OCI-LY3 (cell line): ENCODE measurements around the gene ALOX12B.

ENCODE experiments used
- EZH2phosphoT487 ChIP-seq: fragments of 200-600 bp; shearing (Covaris generic); IDR thresholded peaks from 2 replicates; pipeline ENCODE4 v1.6.1; 2018; ENCODE audit warnings: antibody characterized with exemption, mixed run types, low read depth
- TF ChIP-seq, protein P1 (sequence below): fragments of 200-600, 300-600 bp; sonication (generic); IDR thresholded peaks from 2 replicates; pipeline ENCODE4 v1.5.1; 2014; ENCODE audit warnings: antibody characterized with exemption, low read length, low read depth

DNA sequence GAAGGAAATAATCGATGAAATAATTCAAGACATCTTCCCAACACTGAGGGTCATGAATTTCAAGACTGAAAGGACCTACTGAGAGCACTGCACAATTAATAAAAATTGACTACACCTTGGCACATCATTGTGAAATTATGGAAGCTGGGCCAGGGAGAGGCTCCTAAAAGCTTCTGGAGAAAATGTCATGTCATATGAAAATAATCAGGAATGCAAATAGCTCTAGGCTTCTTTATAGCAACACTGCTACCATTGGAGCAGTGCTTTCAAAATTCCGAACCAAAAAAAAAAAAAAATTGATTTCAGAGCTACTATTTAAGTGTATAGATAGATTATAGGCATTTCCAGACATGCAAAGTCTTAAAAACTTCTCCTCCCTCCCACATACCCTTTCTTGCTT, 55.1 kb downstream of the ALOX12B start:
- TF ChIP-seq, protein P1, sequence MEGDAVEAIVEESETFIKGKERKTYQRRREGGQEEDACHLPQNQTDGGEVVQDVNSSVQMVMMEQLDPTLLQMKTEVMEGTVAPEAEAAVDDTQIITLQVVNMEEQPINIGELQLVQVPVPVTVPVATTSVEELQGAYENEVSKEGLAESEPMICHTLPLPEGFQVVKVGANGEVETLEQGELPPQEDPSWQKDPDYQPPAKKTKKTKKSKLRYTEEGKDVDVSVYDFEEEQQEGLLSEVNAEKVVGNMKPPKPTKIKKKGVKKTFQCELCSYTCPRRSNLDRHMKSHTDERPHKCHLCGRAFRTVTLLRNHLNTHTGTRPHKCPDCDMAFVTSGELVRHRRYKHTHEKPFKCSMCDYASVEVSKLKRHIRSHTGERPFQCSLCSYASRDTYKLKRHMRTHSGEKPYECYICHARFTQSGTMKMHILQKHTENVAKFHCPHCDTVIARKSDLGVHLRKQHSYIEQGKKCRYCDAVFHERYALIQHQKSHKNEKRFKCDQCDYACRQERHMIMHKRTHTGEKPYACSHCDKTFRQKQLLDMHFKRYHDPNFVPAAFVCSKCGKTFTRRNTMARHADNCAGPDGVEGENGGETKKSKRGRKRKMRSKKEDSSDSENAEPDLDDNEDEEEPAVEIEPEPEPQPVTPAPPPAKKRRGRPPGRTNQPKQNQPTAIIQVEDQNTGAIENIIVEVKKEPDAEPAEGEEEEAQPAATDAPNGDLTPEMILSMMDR: no peak
- TF ChIP-seq EZH2phosphoT487: no peak
